Activated CD4-positive, alpha-beta T cell treated with anti-CD3 and anti-CD28 coated beads, Interleukin-2, amount 50 U/mL, for 1 hour (primary cell): Measurements from ENCODE around the gene C1QTNF12.
"Not testable (repeated sequence)": the region's sequence is repeated elsewhere in the genome, so short reads cannot be mapped to it uniquely, and the experiment has no call there.

Experiments
- DNase-seq: peaks from one replicate; pipeline ENCODE4 v3.0.0-alpha.2; 2020

Gene C1QTNF12

GRCh38 chr1:1196431-1197187 lies 49.9 kb downstream of the C1QTNF12 start:
- peak; percentile 0 for DNase-seq

DNA sequence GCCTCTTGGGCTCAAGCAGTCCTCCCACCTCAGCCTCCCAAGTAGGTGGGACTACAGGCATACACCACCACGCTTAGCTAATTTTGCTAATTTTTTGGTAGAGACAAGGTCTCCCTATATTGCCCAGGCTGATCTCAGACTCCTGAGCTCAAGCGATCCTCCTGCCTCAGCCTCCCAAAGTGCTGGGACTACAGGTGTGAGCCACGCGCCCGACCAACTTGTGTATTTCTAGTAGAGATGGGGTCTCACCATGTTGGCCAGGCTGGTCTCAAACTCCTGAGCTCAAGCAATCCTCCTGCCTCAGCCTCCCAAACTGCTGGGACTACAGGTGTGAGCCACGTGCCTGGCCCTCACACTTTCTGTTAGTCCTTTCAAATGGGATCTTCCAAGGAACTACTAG lies 50.8 kb downstream of the C1QTNF12 start:
- not testable (repeated sequence) for DNase-seq

DNA sequence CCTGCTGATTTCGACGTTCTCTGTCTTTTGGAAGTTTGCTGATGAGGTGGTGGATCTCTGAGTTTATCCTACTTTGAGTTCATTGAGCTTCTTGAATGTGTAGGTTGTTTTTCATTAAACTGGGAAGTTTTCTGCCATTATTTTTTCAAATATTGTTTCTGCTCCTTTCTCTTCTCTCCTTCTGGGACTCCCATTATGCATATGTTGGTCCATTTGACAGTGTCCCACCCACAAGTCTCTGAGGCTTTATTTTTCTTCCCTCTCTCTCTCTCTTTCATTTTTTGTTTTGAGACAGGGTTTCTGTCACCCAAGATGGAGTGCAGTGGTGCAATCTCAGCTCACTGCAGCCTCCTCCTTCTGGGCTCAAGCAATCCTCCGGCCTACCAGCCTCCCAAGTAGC lies 51.8 kb downstream of the C1QTNF12 start:
- no peak for DNase-seq
